ENCODE data around the gene ATP9A.

ATP9A gene

DNA sequence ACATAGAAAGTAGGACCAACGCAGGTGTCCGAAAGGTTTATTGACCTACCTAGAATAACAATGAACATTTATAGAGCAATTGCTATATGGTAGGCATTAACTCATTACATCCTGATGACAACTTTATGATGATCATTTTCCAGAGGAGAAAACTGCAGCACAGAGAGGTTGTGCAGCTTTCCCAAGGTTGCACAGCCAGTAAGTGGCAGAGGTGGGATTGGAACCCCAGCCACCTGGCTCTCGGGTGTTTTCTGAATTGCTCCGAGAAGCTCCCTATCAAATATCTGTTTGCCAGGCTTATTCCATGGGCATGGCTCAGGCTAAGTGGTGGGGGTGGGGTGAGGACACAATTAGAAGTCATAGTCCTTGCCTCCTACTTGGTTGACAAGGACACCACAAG lies 201.6 kb downstream of the ATP9A start:
- H3K4me3 ChIP-seq (ENCODE audit: low read depth, low read length) = no peak overlapping the region
- H3K27me3 ChIP-seq = peaks cover 33% of the 10 kb centered on the region
- DNase-seq = no peak
- H3K36me3 ChIP-seq = no peaks in the 10 kb centered on the region
- no peaks in the 10 kb centered on the region for H3K9me3 ChIP-seq
- H3K4me1 ChIP-seq = no peaks in the 10 kb centered on the region
- TF ChIP-seq, protein P1, sequence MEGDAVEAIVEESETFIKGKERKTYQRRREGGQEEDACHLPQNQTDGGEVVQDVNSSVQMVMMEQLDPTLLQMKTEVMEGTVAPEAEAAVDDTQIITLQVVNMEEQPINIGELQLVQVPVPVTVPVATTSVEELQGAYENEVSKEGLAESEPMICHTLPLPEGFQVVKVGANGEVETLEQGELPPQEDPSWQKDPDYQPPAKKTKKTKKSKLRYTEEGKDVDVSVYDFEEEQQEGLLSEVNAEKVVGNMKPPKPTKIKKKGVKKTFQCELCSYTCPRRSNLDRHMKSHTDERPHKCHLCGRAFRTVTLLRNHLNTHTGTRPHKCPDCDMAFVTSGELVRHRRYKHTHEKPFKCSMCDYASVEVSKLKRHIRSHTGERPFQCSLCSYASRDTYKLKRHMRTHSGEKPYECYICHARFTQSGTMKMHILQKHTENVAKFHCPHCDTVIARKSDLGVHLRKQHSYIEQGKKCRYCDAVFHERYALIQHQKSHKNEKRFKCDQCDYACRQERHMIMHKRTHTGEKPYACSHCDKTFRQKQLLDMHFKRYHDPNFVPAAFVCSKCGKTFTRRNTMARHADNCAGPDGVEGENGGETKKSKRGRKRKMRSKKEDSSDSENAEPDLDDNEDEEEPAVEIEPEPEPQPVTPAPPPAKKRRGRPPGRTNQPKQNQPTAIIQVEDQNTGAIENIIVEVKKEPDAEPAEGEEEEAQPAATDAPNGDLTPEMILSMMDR (IDR thresholded peaks at IDR 0.05; ENCODE audit: low read depth, low read length) = no peak

- Histone ChIP-seq H3K4me3 (ENCODE audit: low read depth, low read length) (no peak overlapping the region), H3K27me3 (peaks cover 38% of the 10 kb centered on the region), H3K9me3 (no peaks in the 10 kb centered on the region), H3K36me3 (no peaks in the 10 kb centered on the region), H3K4me1 (no peaks in the 10 kb centered on the region)
- no peak for DNase-seq
- TF ChIP-seq, protein P1 (IDR thresholded peaks at IDR 0.05; ENCODE audit: low read depth, low read length) = no peak
Measured at GRCh38 chr20:51565298-51566144, 202.7 kb downstream of the ATP9A start.

GRCh38 chr20:51563486-51564332 lies 204.5 kb downstream of the ATP9A start:
- H3K9me3 ChIP-seq = no peaks in the 10 kb centered on the region
- H3K36me3 ChIP-seq = no peaks in the 10 kb centered on the region
- H3K4me3 ChIP-seq (ENCODE audit: low read depth, low read length) = no peak overlapping the region
- TF ChIP-seq, protein P1 (IDR thresholded peaks at IDR 0.05; ENCODE audit: low read depth, low read length) = no peak
- DNase-seq = peak; percentile 24
- H3K27me3 ChIP-seq = peaks cover 55% of the 10 kb centered on the region
- no peaks in the 10 kb centered on the region for H3K4me1 ChIP-seq

GRCh38 chr20:51563174-51563485 lies 205.1 kb downstream of the ATP9A start:
- Histone ChIP-seq H3K9me3 (no peaks in the 10 kb centered on the region), H3K36me3 (no peaks in the 10 kb centered on the region), H3K4me1 (no peaks in the 10 kb centered on the region), H3K27me3 (peaks cover 55% of the 10 kb centered on the region), H3K4me3 (ENCODE audit: low read depth, low read length) (no peak overlapping the region)
- TF ChIP-seq, protein P1 (IDR thresholded peaks at IDR 0.05; ENCODE audit: low read depth, low read length) = no peak
- no peak for DNase-seq

- Histone ChIP-seq H3K4me3 (ENCODE audit: low read depth, low read length) (no peak overlapping the region), H3K36me3 (no peaks in the 10 kb centered on the region), H3K27me3 (peaks cover 55% of the 10 kb centered on the region), H3K9me3 (no peaks in the 10 kb centered on the region), H3K4me1 (no peaks in the 10 kb centered on the region)
- DNase-seq = peak; percentile 11
- TF ChIP-seq, protein P1 (IDR thresholded peaks at IDR 0.05; ENCODE audit: low read depth, low read length) = no peak
Measured at GRCh38 chr20:51562332-51563173, 205.6 kb downstream of the ATP9A start.

Data from BE2C (cell line).